OCI-LY7 (cell line): Measurements from ENCODE around the gene DCST2.

Experiments used
- EZH2phosphoT487 ChIP-seq: fragments of 200-600 bp; sonication (generic); IDR thresholded peaks from 2 replicates; pipeline ENCODE4 v1.6.1; 2018; ENCODE audit warnings: low read depth, borderline replicate concordance, mild to moderate bottlenecking, mixed run types, antibody characterized with exemption, low read length, moderate library complexity, mixed read lengths
- TF ChIP-seq, protein P1 (sequence below): fragments of 200-600 bp; sonication (generic); conservative IDR thresholded peaks from 2 replicates; pipeline ENCODE4 v1.5.1; 2014; ENCODE audit warnings: mild to moderate bottlenecking, antibody characterized with exemption, low read length, moderate library complexity, mixed read lengths

DNA sequence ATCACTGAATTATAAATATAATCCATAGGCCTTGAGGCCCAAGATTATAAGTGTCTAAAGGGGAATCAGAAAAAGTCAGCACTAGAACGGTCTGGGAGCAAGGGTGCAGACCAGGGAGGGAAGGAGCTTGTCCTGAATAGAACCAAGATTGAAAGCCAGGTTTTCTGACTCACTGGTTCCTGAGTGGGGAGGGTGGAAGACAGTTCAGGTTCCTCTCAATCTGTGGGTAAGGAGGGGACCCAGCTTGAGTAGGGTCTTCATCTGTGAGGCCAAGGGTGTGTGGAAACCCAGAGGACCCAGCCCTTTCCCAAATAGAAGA lies 39.4 kb downstream of the DCST2 start:
- TF ChIP-seq, protein P1, sequence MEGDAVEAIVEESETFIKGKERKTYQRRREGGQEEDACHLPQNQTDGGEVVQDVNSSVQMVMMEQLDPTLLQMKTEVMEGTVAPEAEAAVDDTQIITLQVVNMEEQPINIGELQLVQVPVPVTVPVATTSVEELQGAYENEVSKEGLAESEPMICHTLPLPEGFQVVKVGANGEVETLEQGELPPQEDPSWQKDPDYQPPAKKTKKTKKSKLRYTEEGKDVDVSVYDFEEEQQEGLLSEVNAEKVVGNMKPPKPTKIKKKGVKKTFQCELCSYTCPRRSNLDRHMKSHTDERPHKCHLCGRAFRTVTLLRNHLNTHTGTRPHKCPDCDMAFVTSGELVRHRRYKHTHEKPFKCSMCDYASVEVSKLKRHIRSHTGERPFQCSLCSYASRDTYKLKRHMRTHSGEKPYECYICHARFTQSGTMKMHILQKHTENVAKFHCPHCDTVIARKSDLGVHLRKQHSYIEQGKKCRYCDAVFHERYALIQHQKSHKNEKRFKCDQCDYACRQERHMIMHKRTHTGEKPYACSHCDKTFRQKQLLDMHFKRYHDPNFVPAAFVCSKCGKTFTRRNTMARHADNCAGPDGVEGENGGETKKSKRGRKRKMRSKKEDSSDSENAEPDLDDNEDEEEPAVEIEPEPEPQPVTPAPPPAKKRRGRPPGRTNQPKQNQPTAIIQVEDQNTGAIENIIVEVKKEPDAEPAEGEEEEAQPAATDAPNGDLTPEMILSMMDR = no peak
- no peak for TF ChIP-seq EZH2phosphoT487
